ENCODE data around the gene KCNK18.
"Not testable (repeated sequence)": the region's sequence is repeated elsewhere in the genome, so short reads cannot be mapped to it uniquely, and the experiment has no call there.

Gene KCNK18

GRCh38 chr10:117222976-117223692 is 25.8 kb downstream of the KCNK18 start:
- no peak for FAIRE-seq

- FAIRE-seq, result no peak
Observed at GRCh38 chr10:117223693-117224430, 26.6 kb downstream of the KCNK18 start.

GRCh38 chr10:117224881-117225280 is 27.6 kb downstream of the KCNK18 start:
- FAIRE-seq, result no peak

- FAIRE-seq, result peak; percentile 3
Observed at GRCh38 chr10:117226813-117227451, 29.6 kb downstream of the KCNK18 start.

GRCh38 chr10:117228210-117228609 is 30.9 kb downstream of the KCNK18 start:
- no peak for FAIRE-seq

GRCh38 chr10:117230107-117230506 is 32.8 kb downstream of the KCNK18 start:
- not testable (repeated sequence) for FAIRE-seq

GRCh38 chr10:117237401-117237991 is 40.2 kb downstream of the KCNK18 start:
- FAIRE-seq, result no peak

GRCh38 chr10:117239051-117239450 is 41.8 kb downstream of the KCNK18 start:
- FAIRE-seq, result no peak

- FAIRE-seq, result no peak
Observed at GRCh38 chr10:117239721-117240620, 42.7 kb downstream of the KCNK18 start.

- no peak for FAIRE-seq
Observed at GRCh38 chr10:117240621-117241529, 43.6 kb downstream of the KCNK18 start, which contains the start of gene SLC18A2. TSS of gene SLC18A2 (plus strand) at chr10:117241114. CDS start at chr10:117241694, 580 bp downstream.

GRCh38 chr10:117241541-117242462 is 44.5 kb downstream of the KCNK18 start:
- no peak for FAIRE-seq

- no peak for FAIRE-seq
Observed at GRCh38 chr10:117242463-117242832, 45.2 kb downstream of the KCNK18 start.

- no peak for FAIRE-seq
Observed at GRCh38 chr10:117246997-117247671, 49.8 kb downstream of the KCNK18 start.

- no peak for FAIRE-seq
Observed at GRCh38 chr10:117248750-117249465, 51.6 kb downstream of the KCNK18 start.

- FAIRE-seq, result no peak
Observed at GRCh38 chr10:117249493-117250093, 52.3 kb downstream of the KCNK18 start.

- FAIRE-seq, result no peak
Observed at GRCh38 chr10:117250411-117250810, 53.1 kb downstream of the KCNK18 start.

- FAIRE-seq, result no peak
Observed at GRCh38 chr10:117253908-117254307, 56.6 kb downstream of the KCNK18 start.

- FAIRE-seq, result no peak
Observed at GRCh38 chr10:117254338-117254737, 57.0 kb downstream of the KCNK18 start.
